Stimulated activated naive CD8-positive, alpha-beta T cell treated with anti-CD3 and anti-CD28 coated beads, Interleukin-15, Interleukin-2, amounts not matched to agents 100 ng/mL and 50 ng/mL, for 24 hours (primary cell): ENCODE results near the gene ANXA9.

Source experiments
- H3K27ac Mint-ChIP-seq: one replicate; pipeline ENCODE4 v1.8.0; 2021; ENCODE audit warnings: mild to moderate bottlenecking, mixed read lengths
- H3K27me3 Mint-ChIP-seq: one replicate; pipeline ENCODE4 v1.8.0; 2021; ENCODE audit warnings: mixed read lengths
- H3K36me3 Mint-ChIP-seq: one replicate; pipeline ENCODE4 v1.8.0; 2021; ENCODE audit warnings: low read depth, mixed read lengths
- H3K4me1 Mint-ChIP-seq: one replicate; pipeline ENCODE4 v1.8.0; 2021; ENCODE audit warnings: low read depth, mixed read lengths
- H3K4me3 Mint-ChIP-seq: one replicate; pipeline ENCODE4 v1.8.0; 2021; ENCODE audit warnings: mild to moderate bottlenecking, mixed read lengths
- H3K9me3 Mint-ChIP-seq: one replicate; pipeline ENCODE4 v1.8.0; 2021; ENCODE audit warnings: mixed read lengths

The ANXA9 gene

DNA sequence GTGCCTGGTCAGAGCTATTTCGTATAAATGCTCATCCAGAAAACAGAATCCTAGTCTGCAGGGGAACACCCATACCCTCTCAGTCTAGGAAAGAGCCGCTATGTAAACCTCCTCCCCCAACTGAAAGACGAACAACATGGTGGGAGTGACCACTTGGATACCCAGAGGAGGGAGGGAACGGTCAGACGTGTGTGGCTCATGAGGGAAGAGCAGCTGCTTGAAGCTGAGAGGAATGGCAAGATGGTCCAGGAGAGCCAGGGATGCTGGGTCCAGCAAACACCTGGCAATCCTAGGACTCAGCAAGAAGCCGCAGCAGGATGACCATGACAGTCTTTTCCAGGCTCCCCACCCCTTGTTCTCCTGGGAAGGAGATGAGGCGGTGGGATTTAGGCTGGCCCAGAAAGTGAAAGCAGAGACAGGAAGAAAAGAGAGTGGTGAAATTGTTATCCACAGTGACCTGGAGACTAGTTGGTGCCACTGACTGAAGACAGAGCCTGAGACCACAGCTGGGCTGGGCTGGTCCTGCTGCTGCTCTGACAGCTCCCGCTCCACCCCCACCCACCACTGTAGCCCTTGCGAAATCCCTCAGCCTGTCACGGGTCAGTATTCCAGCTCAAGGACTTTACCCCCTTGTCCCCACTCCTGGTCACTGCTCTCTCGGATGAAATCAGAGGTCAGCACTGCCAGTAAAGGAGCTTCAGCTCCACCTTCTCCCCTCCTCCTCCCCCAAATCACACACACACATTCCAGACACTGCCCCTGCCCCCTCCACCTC, 11.1 kb upstream of the ANXA9 start:
- peaks cover 47% of the 10 kb centered on the region for H3K36me3 Mint-ChIP-seq
- H3K27me3 Mint-ChIP-seq: no peaks in the 10 kb centered on the region
- peaks cover 45% of the 10 kb centered on the region for H3K4me1 Mint-ChIP-seq
- peak overlapping the region; percentile 90 for H3K4me3 Mint-ChIP-seq
- no peaks in the 10 kb centered on the region for H3K9me3 Mint-ChIP-seq
- peak overlapping the region; percentile 89 for H3K27ac Mint-ChIP-seq

DNA sequence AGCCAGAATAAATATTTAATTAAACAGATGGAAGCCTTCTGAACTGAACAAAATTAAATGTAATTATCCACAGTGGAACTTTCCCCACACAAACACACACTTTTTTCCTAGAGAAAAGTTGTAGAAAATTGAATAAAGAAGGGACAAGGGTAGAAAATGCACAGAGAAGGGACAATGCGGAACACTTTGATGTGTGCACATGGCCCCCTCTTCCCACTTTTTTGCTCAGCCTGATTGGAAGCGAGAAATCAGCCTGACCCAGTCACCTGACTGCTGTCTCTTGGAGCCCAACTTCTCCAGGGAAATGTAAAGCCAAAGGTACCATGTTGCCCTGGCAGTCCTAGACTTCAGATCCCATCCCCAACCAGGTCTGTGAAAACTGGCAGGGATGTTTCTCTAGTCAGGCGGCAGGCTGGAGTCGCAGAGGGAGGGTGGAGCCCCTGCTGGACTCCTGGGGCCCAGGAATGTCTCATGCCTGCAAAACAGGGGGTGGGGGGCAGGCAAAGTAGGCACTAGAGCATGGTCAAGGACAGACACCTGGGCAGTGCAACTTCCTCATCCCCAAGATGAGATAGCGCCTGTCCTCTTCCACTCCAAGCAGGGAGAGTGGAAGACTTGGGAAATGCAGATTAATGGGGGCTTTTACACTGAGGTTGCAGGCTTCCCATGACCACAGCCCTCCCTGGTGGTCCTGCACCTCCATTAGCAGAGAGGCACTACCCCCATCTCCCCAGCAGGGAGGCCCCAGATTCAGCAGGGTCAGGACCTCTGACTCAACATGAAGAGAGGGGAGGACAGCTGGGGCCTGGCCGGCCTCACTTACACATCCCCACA, 10.3 kb upstream of the ANXA9 start:
- Mint-ChIP-seq H3K27me3 (no peaks in the 10 kb centered on the region), H3K4me1 (peaks cover 53% of the 10 kb centered on the region), H3K27ac (peak overlapping the region; percentile 89), H3K4me3 (peak overlapping the region; percentile 90), H3K36me3 (peaks cover 40% of the 10 kb centered on the region), H3K9me3 (no peaks in the 10 kb centered on the region)

DNA sequence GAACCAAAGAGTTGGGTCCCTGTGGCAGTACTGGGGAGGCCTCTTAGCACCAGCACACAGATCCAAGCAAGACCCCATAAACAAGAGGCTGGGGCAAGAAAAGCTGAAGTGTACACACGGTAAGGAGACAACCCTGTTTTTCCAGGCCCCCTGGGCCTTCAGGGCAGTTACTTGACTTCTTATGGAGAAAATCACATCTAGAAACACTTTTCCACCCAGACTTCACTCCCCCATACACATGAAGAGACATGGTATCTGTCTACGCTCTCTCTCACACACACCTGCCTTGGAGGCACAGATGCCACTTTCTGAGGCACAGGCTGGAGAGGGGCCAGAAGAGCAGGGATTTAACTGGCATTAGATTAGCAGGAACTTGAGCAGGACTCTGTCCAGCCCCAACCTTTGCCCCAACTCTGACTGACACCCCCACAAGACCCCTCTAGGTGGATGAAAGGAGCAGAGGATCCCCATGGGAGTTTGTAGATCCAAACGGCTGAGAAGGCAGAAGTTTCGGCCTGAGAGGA, 9.6 kb upstream of the ANXA9 start:
- Mint-ChIP-seq H3K4me3 (peak overlapping the region; percentile 90), H3K27me3 (no peaks in the 10 kb centered on the region), H3K4me1 (peaks cover 60% of the 10 kb centered on the region), H3K27ac (peak overlapping the region; percentile 89), H3K36me3 (peaks cover 34% of the 10 kb centered on the region), H3K9me3 (no peaks in the 10 kb centered on the region)

DNA sequence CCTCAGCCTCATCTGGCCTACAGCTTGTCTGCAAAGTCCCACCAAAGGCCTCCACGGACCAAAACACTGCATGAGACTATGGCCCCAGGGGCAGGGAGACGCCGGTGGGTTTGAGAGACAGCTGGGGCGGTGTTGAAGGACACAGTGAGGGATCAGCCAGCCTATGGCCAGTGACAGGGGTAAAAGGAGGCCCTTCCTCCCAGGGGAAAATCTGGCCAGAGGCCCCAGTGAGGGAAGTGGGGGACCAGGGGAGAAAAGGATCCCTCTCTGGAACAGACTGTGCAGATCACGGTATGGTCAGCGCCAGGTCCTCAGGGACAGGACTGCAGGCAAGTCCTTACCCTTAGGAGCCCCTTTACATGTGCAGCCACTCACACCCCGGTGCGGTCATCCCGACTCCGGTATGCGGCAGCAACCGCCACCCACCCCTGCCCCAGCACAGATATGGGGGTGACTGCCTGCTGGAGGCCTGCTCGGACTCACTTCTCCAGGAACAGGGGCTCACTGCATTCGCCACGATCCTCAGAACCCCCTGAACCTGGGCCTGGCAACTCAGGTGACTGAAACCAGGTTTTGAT, 8.7 kb upstream of the ANXA9 start:
- Mint-ChIP-seq H3K4me1 (peaks cover 64% of the 10 kb centered on the region), H3K4me3 (peak overlapping the region; percentile 90), H3K27me3 (no peaks in the 10 kb centered on the region), H3K36me3 (peaks cover 25% of the 10 kb centered on the region), H3K9me3 (no peaks in the 10 kb centered on the region), H3K27ac (peak overlapping the region; percentile 89)

DNA sequence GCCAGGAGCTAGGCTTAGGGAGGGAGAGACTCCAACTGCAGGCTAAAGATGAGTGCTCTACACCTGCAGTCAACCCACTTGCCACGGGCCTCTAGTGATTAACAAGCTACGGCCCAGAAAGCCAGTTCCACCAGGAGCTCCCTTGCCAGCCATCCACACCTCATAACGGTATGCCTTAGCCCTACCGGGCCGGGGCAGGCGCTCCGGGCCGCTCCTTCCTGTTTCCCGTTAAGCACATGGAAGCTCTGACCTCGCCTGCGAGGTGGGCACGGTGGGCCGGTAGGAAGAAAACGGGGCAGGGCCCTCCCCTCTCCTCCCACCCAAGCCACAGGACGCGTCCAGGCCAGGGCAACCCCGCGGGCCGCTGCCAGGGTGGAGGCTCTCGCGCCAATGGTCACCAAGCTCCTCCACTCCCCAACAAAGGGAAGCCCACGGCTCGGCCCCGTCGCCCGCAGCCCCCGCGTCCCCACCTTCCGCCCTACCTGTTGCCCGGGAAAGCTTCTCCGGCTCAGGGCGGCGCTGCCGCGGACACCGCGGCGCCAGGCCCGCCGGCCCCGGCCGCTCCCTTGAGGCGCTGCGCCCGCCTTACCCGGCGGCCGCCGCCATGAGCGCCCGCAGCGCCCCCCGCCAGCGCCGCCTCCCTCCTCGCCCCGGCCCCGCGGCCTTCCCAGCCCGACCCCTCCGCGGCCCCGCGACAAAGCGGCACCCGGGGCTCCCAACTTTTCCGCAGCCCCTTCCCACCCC, 8.1 kb upstream of the ANXA9 start:
- H3K4me1 Mint-ChIP-seq: peaks cover 69% of the 10 kb centered on the region
- H3K27me3 Mint-ChIP-seq: no peaks in the 10 kb centered on the region
- H3K27ac Mint-ChIP-seq: peak overlapping the region; percentile 89
- peaks cover 19% of the 10 kb centered on the region for H3K36me3 Mint-ChIP-seq
- H3K4me3 Mint-ChIP-seq: peak overlapping the region; percentile 90
- H3K9me3 Mint-ChIP-seq: no peaks in the 10 kb centered on the region

DNA sequence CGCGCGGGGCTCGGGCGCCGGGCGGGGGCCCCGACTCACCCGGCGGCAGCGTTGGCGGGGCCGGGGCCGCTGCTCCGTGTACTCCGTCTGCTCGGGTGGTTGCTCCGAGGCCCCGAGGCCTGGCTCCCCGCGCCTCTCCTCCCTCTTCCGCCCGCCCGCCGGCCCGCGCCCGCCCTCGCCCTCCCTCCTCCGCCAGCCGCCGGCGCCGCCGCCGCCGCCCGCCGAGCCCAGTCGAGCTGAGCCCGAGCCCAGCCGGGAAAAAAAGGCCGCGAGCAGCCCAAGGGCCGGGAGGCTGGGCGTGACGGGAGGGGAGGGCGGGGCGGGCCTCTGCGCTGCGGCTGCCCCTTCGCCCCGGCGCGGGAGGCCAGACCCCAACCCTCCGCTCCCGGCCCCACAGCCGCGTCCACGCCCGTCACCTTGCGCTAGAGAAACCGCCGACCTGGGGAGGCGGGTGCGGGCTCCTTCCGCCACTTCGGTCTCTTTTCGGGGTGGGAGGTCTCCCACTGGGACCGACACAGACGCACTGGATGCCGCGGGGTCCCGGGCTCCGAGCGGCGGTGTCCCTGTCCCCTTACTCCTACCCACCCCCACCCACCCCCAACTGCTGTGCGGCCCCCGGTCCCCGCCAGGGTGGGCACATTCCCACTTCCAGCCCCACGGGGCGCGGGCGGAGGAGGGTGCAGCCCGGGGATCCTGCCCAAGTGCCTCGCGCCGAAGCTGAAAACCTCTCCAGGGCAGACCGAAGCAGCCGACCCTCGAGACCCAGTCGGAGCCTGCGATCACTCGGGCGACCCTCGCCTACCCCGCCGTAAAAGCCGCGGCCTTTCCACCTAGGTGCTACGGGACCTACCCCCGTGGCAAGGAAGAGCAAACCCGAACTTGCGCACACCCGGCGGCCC, 7.3 kb upstream of the ANXA9 start, which contains the start of gene CERS2:
CERS2 (minus strand) TSS at position 256 of the 899 bp plus-strand sequence. CDS start 5,745 bp downstream, outside the sequence.
- Mint-ChIP-seq H3K27ac (peak within 1 kb of the TSS; percentile 96), H3K9me3 (no peaks in the 10 kb centered on the region), H3K4me3 (peak within 1 kb of the TSS; percentile 90), H3K36me3 (peaks cover 19% of the 10 kb centered on the region), H3K4me1 (peaks cover 75% of the 10 kb centered on the region), H3K27me3 (no peaks in the 10 kb centered on the region)

DNA sequence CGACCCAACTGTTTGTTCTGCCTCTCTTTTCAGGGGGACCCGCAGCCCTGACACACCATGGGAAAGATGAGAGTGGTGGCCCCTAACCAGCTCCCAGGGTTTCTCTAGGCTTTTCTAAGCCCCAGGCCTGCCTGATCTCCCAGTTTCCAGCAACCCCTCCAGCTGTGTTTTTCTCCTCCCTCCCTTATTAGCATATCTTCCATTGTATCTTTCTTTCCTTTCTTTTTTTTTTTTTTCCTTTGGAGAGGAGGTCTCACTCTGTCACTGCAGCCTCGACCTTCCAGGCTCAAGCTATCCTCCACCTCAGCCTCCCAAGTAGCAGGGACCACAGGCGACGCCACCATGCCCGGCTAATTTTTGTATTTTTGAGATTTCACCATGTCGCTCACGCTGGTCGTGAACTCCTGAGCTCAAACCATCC, 5.7 kb upstream of the ANXA9 start:
- Mint-ChIP-seq H3K9me3 (no peaks in the 10 kb centered on the region), H3K27me3 (no peaks in the 10 kb centered on the region), H3K27ac (peak overlapping the region; percentile 96), H3K4me3 (peak overlapping the region; percentile 80), H3K36me3 (peaks cover 12% of the 10 kb centered on the region), H3K4me1 (peaks cover 61% of the 10 kb centered on the region)

DNA sequence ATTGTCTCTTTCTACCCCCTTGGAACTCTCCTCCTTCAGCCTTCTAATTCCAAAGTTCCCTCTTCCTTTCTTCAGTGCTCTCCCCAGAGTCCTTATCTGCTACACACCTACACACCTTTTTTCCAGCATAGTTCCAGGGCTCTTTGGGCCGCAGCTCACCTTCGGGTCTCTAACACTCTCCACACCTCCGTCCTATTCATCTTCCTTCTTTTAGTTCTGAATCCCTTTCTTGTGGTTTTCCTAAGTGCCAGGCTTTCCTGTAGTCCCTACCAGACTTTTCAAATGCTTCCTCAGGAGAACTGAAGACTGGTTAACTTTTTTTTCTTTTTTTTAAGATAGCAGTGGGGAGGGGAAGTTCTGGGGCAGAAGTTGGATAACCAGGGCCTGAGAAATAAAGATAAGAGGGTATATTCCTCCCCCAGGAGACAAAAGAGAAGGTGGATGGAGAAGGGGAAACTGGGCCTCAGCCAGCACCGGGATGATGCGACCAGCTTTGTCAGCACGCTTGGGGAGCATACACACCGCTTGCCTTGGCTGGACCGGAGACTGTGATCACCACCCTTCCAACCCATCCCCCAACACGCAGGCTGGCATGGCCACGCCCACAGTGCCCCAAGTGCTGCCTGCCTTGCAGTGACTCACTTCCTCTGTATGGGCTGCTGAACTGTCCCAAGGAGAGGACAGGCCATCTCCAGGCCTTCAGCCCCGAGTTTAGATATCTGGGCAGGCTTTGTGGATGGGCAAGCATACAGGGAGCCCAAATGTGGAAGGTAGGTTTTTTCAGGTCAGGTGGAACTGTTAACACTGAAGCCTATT, 5.0 kb upstream of the ANXA9 start:
- H3K27me3 Mint-ChIP-seq: no peaks in the 10 kb centered on the region
- peaks cover 54% of the 10 kb centered on the region for H3K4me1 Mint-ChIP-seq
- H3K36me3 Mint-ChIP-seq: peaks cover 11% of the 10 kb centered on the region
- H3K27ac Mint-ChIP-seq: peak overlapping the region; percentile 96
- H3K9me3 Mint-ChIP-seq: no peaks in the 10 kb centered on the region
- H3K4me3 Mint-ChIP-seq: peak overlapping the region; percentile 80

DNA sequence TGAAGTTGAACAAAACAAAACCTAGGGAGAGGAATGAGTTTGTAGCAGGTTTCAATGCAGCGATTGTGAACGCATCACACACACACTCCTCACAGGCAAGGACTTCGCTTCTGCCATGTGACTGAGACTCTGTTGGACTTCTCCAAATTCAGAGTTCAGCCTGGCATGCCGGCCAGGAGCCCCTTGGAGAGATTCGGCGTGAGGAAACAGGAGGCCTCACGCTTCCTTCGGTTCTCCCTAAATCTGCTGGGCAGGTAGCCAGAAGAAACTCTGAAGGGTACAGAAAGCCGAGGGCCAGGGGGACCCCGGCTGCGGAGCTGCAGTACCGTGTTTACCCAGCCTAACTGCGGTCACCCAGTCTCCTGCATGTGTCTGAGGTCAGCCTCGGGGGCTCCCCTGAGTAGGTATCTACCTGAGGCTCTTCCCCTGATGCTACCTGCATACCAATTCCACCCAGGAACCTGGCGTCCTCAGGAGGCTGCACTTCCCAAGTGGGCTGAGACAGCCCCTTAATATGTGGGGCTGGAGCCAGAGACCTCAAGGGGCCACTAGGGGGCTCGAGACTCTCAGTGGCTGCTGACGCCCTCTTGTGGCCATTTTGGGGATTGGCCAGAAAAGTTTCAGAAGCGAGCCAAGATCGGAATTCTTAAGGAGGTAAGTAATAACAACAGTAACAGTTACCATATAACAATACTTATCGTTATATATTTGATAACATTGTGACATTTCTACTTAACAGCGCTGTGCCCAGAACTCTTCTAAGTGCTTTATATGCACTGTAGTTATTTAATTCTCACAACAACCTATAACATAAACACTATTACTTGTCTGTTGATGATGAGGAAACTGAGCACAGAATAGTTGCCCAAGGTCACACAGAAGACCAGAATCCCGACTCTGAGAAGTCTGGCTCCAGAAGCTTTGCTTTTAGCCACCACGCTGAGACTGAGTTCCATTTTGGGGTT, 2.7 kb upstream of the ANXA9 start:
- Mint-ChIP-seq H3K27ac (peak overlapping the region; percentile 70), H3K36me3 (no peaks in the 10 kb centered on the region)

DNA sequence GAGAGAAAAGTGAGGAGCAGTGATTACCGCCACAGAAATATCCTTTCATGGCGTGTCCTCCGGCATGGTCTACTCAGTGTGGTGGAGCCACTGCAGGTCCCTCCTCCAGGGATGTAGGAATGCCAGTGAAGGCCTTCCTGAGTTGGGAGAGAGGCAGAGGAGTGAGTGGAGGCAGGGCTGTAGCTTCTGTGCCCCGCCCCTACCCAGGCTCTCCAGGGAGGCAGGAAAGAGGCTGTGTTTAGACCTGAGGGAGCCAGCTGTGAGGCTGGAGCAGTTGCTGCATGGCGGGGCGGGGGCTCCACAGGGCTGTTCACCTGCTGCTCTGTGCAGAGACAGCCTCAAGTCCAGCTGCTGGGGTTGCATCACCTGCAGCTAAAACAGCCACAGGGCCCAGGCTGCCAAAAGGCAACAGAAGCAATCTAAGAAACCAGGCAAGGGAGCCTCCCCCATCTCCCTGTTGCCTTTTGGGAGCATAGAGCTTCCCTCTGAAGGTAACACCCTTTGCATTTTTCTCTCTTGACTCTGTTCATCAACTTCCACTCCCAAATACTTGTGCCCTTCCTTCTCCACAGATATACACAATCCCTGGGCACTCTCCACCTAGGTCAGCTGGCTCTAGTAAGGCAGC, 801 bp upstream of the ANXA9 start:
- no peaks in the 10 kb centered on the region for H3K27me3 Mint-ChIP-seq
- no peak overlapping the region for H3K27ac Mint-ChIP-seq
- no peaks in the 10 kb centered on the region for H3K36me3 Mint-ChIP-seq
- H3K4me3 Mint-ChIP-seq: no peak overlapping the region
- no peaks in the 10 kb centered on the region for H3K9me3 Mint-ChIP-seq
- peaks cover 27% of the 10 kb centered on the region for H3K4me1 Mint-ChIP-seq

More for the DNA sequence above, 2.7 kb upstream of the ANXA9 start:
- peaks cover 39% of the 10 kb centered on the region for H3K4me1 Mint-ChIP-seq
- peak overlapping the region; percentile 45 for H3K4me3 Mint-ChIP-seq
- H3K9me3 Mint-ChIP-seq: no peaks in the 10 kb centered on the region
- no peaks in the 10 kb centered on the region for H3K27me3 Mint-ChIP-seq

DNA sequence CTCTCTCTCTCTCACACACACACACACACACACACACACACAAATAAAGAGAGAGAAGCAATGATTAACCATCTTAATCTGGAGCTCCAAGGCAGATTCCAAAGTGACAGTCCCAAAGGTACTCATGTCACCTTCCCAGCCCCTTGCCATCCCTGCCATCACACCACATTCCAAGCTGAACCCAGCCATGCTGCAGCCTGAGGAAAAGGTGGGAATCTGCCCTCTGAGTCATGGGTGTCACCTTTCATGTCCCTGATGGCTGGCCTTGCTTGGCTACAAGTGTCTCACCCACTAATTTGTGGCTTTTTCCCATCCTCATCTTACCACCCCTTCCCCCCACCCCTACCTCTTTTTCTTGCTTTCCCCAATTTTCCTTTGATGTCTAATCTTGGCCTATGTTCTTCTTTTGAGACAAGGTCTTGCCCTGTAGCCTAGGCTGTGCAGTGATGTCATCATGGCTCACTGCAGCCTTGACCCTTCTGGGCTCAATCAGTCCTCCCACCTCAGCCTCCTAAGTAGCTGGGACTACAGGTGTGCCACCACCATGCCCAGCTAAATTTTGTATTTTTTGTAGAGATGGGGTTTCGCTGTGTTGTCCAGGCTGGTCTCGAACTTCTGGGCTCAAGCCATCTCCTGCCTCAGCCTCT, 3.2 kb downstream of the ANXA9 start:
- H3K9me3 Mint-ChIP-seq: no peaks in the 10 kb centered on the region
- no peaks in the 10 kb centered on the region for H3K4me1 Mint-ChIP-seq
- no peak overlapping the region for H3K27ac Mint-ChIP-seq
- no peaks in the 10 kb centered on the region for H3K27me3 Mint-ChIP-seq
- no peaks in the 10 kb centered on the region for H3K36me3 Mint-ChIP-seq
- no peak overlapping the region for H3K4me3 Mint-ChIP-seq
